H1 (cell line): ENCODE data around the gene SPOCK1. TPM values are rescaled to one million over a fixed set of nuclear protein-coding genes. Genes with fewer than 3 reads are reported as not detected.

Experiments used
- CTCF ChIA-PET: fragments of 300-600 bp; sonication (Branson Sonifier 250); formaldehyde crosslinking; loops from one replicate; lab custom pipeline; 2021; ENCODE audit not compliant: partially characterized antibody; lab: Charles Lee
- POLR2A ChIA-PET: fragments of 300-600 bp; sonication (Branson Sonifier 250); formaldehyde crosslinking; loops from one replicate; lab custom pipeline; 2021; ENCODE audit warnings: inconsistent platforms; ENCODE audit not compliant: partially characterized antibody; lab: Charles Lee
- DNase-seq, 2 experiments: peaks; one replicate each; pipeline versions ENCODE4 v3.0.0 to v3.0.0-alpha.2; 2010 to 2022; ENCODE audit warnings: low spot score in 2 of 2, low read depth in 1 of 2, mixed read lengths in 1 of 2
- FAIRE-seq: peaks from 2 replicates; lab custom pipeline; 2011; peaks lifted over from hg19 to GRCh38; lab: Jason Lieb, UNC
- H2AFZ ChIP-seq: 2 replicates; pipeline ENCODE4 v1.8.1; 2012; ENCODE audit warnings: low read length, inconsistent platforms
- H2AK5ac ChIP-seq: 2 replicates; pipeline ENCODE4 v1.6.1; 2013; ENCODE audit warnings: low read depth, low read length
- H2BK120ac ChIP-seq: replicated peaks from 2 replicates; pipeline ENCODE3; 2013; ENCODE audit warnings: low read depth, low read length, inconsistent platforms
- H2BK12ac ChIP-seq: 2 replicates; pipeline ENCODE4 v1.6.1; 2013; ENCODE audit warnings: low read depth, low read length
- H2BK15ac ChIP-seq: 2 replicates; pipeline ENCODE4 v1.6.1; 2013; ENCODE audit warnings: low read length
- H2BK20ac ChIP-seq: 2 replicates; pipeline ENCODE4 v1.6.1; 2013; ENCODE audit warnings: low read length
- H2BK5ac ChIP-seq: 2 replicates; pipeline ENCODE4 v1.6.1; 2013; ENCODE audit warnings: low read depth, low read length
- H3K14ac ChIP-seq: 2 replicates; pipeline ENCODE4 v1.6.1; 2013; ENCODE audit warnings: inconsistent platforms; ENCODE audit not compliant: insufficient read length
- H3K18ac ChIP-seq: 2 replicates; pipeline ENCODE4 v1.6.1; 2013; ENCODE audit warnings: low read length; ENCODE audit errors: extremely low read depth
- H3K23ac ChIP-seq: 2 replicates; pipeline ENCODE4 v1.6.1; 2013; ENCODE audit warnings: inconsistent platforms; ENCODE audit not compliant: insufficient read length
- H3K23me2 ChIP-seq: 2 replicates; pipeline ENCODE4 v1.6.1; 2013; ENCODE audit warnings: low read depth, low read length
- H3K27ac ChIP-seq: 2 replicates; pipeline ENCODE4 v1.6.1; 2011; ENCODE audit warnings: low read depth, low read length, inconsistent platforms
- H3K27me3 ChIP-seq, 4 experiments: replicated peaks in 1 of 4; 1 replicate in 1 of 4; 2 replicates in 3 of 4; pipeline versions ENCODE4 v1.6.1 to v1.8.1; 2011 to 2013; ENCODE audit warnings: low read length in 3 of 4, mild to moderate bottlenecking in 3 of 4, inconsistent platforms in 2 of 4, mixed read lengths in 2 of 4, moderate library complexity in 1 of 4; ENCODE audit not compliant: control insufficient read depth in 3 of 4, insufficient read depth in 3 of 4; ENCODE audit errors: extremely low read depth in 1 of 4
- H3K36me3 ChIP-seq, 4 experiments: 2 replicates each; pipeline versions ENCODE4 v1.6.1 to v1.8.1; 2011 to 2013; ENCODE audit warnings: mild to moderate bottlenecking in 4 of 4, low read length in 3 of 4, moderate library complexity in 2 of 4, control low read depth in 1 of 4, inconsistent platforms in 1 of 4; ENCODE audit not compliant: insufficient read depth in 4 of 4, control insufficient read depth in 2 of 4
- H3K4ac ChIP-seq: replicated peaks from 2 replicates; pipeline ENCODE3; 2013; ENCODE audit warnings: low read length, low read depth, mixed read lengths, inconsistent platforms; ENCODE audit not compliant: insufficient read length
- H3K4me1 ChIP-seq, 4 experiments: replicated peaks in 1 of 4; 1 replicate in 1 of 4; 2 replicates in 3 of 4; pipeline versions ENCODE4 v1.6.1 to v1.8.1; 2011 to 2013; ENCODE audit warnings: low read length in 3 of 4, inconsistent platforms in 2 of 4, mixed read lengths in 1 of 4; ENCODE audit not compliant: insufficient read depth in 4 of 4, control insufficient read depth in 3 of 4
- H3K4me2 ChIP-seq, 2 experiments: 2 replicates each; pipeline versions ENCODE4 v1.6.1 to v1.8.1; 2011 to 2013; ENCODE audit warnings: low read depth in 2 of 2, low read length in 2 of 2, control low read depth in 1 of 2, inconsistent platforms in 1 of 2, mild to moderate bottlenecking in 1 of 2; ENCODE audit not compliant: insufficient read depth in 1 of 2
- H3K4me3 ChIP-seq, 4 experiments: fragments of 200-600, 300-600 bp in 1 of 4; sonication (generic), shearing (Covaris generic), sonication (Bioruptor Twin) in 1 of 4; 2 replicates each; pipeline versions ENCODE4 v1.5.1 to v1.8.1; 2011 to 2016; ENCODE audit warnings: low read length in 4 of 4, low read depth in 3 of 4, control low read depth in 2 of 4, inconsistent platforms in 2 of 4, mild to moderate bottlenecking in 2 of 4, mixed read lengths in 1 of 4, moderate library complexity in 1 of 4; ENCODE audit not compliant: insufficient read depth in 2 of 4; ENCODE audit errors: extremely low read depth in 1 of 4
- H3K56ac ChIP-seq: replicated peaks from 2 replicates; pipeline ENCODE3; 2013; ENCODE audit warnings: low read depth, mild to moderate bottlenecking, mixed read lengths, low read length, inconsistent platforms; ENCODE audit not compliant: insufficient read length
- H3K79me1 ChIP-seq: 2 replicates; pipeline ENCODE4 v1.6.1; 2013; ENCODE audit warnings: low read depth, low read length, control low read depth
- H3K79me2 ChIP-seq, 2 experiments: 2 replicates each; pipeline versions ENCODE4 v1.6.1 to v1.8.1; 2012 to 2013; ENCODE audit warnings: low read length in 2 of 2, mild to moderate bottlenecking in 2 of 2, inconsistent platforms in 1 of 2; ENCODE audit not compliant: insufficient read depth in 2 of 2, control insufficient read depth in 1 of 2
- H3K9ac ChIP-seq, 4 experiments: replicated peaks in 1 of 4; 1 replicate in 1 of 4; 2 replicates in 3 of 4; pipeline versions ENCODE4 v1.6.1 to v1.8.1; 2011 to 2013; ENCODE audit warnings: low read depth in 3 of 4, low read length in 3 of 4, control low read depth in 2 of 4, mild to moderate bottlenecking in 2 of 4, moderate library complexity in 2 of 4, inconsistent platforms in 1 of 4; ENCODE audit errors: extremely low read depth in 1 of 4
- H3K9me3 ChIP-seq, 2 experiments: 2 replicates each; pipeline versions ENCODE4 v1.6.1 to v1.8.1; 2012 to 2013; ENCODE audit warnings: mild to moderate bottlenecking in 2 of 2, moderate library complexity in 2 of 2, control low read depth in 1 of 2, inconsistent platforms in 1 of 2, low read depth in 1 of 2, low read length in 1 of 2, mixed read lengths in 1 of 2; ENCODE audit not compliant: insufficient read depth in 2 of 2
- H4K20me1 ChIP-seq, 2 experiments: replicated peaks in 1 of 2; 2 replicates each; pipeline versions ENCODE3 to v1.8.1; 2011 to 2013; ENCODE audit warnings: inconsistent platforms in 2 of 2, low read length in 2 of 2, mild to moderate bottlenecking in 1 of 2; ENCODE audit not compliant: insufficient read depth in 2 of 2, control insufficient read depth in 1 of 2
- H4K5ac ChIP-seq: 2 replicates; pipeline ENCODE4 v1.6.1; 2013; ENCODE audit warnings: low read length, low read depth, mixed read lengths, inconsistent platforms; ENCODE audit not compliant: insufficient read length
- H4K8ac ChIP-seq: 2 replicates; pipeline ENCODE4 v1.8.0; 2013; ENCODE audit warnings: mild to moderate bottlenecking, moderate library complexity, low read length, inconsistent platforms; ENCODE audit not compliant: insufficient read depth; ENCODE audit errors: extremely low read depth
- H4K91ac ChIP-seq: replicated peaks from 2 replicates; pipeline ENCODE3; 2013; ENCODE audit warnings: low read length, mixed read lengths, inconsistent platforms; ENCODE audit not compliant: insufficient read length
- E2F6 ChIP-seq: IDR thresholded peaks from 2 replicates; pipeline ENCODE4 v1.6.1; 2012; ENCODE audit warnings: inconsistent platforms
- EP300 ChIP-seq, 2 experiments: IDR thresholded peaks; 1 replicate in 1 of 2; 2 replicates in 1 of 2; pipeline ENCODE4 v1.6.1; 2011 to 2012; ENCODE audit warnings: low read depth in 2 of 2, low read length in 2 of 2, mild to moderate bottlenecking in 2 of 2, borderline replicate concordance in 1 of 2, inconsistent platforms in 1 of 2, moderate library complexity in 1 of 2
- KDM4A ChIP-seq: IDR thresholded peaks from one replicate; pipeline ENCODE4 v1.7.1; 2012; ENCODE audit warnings: low read depth, mild to moderate bottlenecking, moderate library complexity, low read length, inconsistent platforms; ENCODE audit not compliant: severe bottlenecking
- NRF1 ChIP-seq: IDR thresholded peaks from 2 replicates; pipeline ENCODE4 v1.6.1; 2011; ENCODE audit warnings: mild to moderate bottlenecking, low read depth, low read length, improper control_type of control experiment
- PHF8 ChIP-seq: fragments of 200-600 bp; sonication (generic); conservative IDR thresholded peaks from 2 replicates; pipeline ENCODE4 v1.7.1; 2012; ENCODE audit warnings: low read depth, mild to moderate bottlenecking, inconsistent platforms, low read length, moderate library complexity
- SRF ChIP-seq: IDR thresholded peaks from 2 replicates; pipeline ENCODE4 v1.6.1; 2011; ENCODE audit warnings: mild to moderate bottlenecking, low read depth, low read length, moderate library complexity
- TAF1 ChIP-seq: IDR thresholded peaks from 2 replicates; pipeline ENCODE4 v1.6.1; 2011; ENCODE audit warnings: mild to moderate bottlenecking, low read depth, low read length
- TCF12 ChIP-seq: IDR thresholded peaks from 2 replicates; pipeline ENCODE4 v1.6.1; 2011; ENCODE audit warnings: low read depth, mild to moderate bottlenecking, low read length
- ZNF274 ChIP-seq: IDR thresholded peaks from 2 replicates; pipeline ENCODE4 v1.7.0; 2012; ENCODE audit warnings: low read length, borderline replicate concordance; ENCODE audit errors: extremely low read depth
- WGBS, 2 experiments: shearing (Covaris generic) in 1 of 2; methylation state at CpG; one replicate each; pipeline versions ENCODE4 v1.1.6 to v1.1.7; 2013 to 2015; ENCODE audit warnings: low lambda C conversion rate in 2 of 2, mixed read lengths in 2 of 2, inconsistent platforms in 1 of 2, low coverage in 1 of 2, missing lambda C conversion rate in 1 of 2; ENCODE audit not compliant: insufficient replicate concordance in 2 of 2, insufficient coverage in 1 of 2, insufficient read length in 1 of 2; ENCODE audit errors: extremely low coverage in 1 of 2, missing lambda C conversion rate in 1 of 2; 5-methylcytosine and 5-hydroxymethylcytosine counted together
- polyA plus RNA-seq, 7 experiments: library from polyadenylated mRNA; depleted of rRNA in 3 of 7; stranded (reverse) in 5 of 7; unstranded in 2 of 7; fragments of >200 nt in 5 of 7; fragments of 200-250 nt in 2 of 7; gene quantifications; 1 replicate in 5 of 7; 2 replicates in 1 of 7; 4 replicates in 1 of 7; pipeline versions ENCODE4 v1.2.1 to v1.2.3, GENCODE V29; 2011 to 2013; ENCODE audit warnings: missing spikeins in 2 of 7, mixed read lengths in 2 of 7
- total RNA-seq: library from RNA; stranded (reverse); fragmentation: NEBNext Ultra II Directional; extraction: Animal tissue kit (Norgen Biotek cat#: 25700); gene quantifications from 2 replicates; pipeline ENCODE4 v1.2.1, GENCODE V29; 2021

The SPOCK1 gene
- total and polyA plus RNA-seq, 2 of the 8 experiments (the other 6 are each of a cell fraction or from before 2014, with no cell fraction given) = 6.9 to 18.1 TPM

- H2AFZ ChIP-seq = no peak overlapping the region
- no peak overlapping the region for H3K23ac ChIP-seq
- peaks cover 0 to 3% (median 0%) of the 10 kb centered on the region in 4 experiments; a peak in 1 of 7 replicates for H3K4me1 ChIP-seq
- FAIRE-seq (no peak), DNase-seq (no peak)
- no peak overlapping the region for H2BK120ac ChIP-seq
- no peaks in the 10 kb centered on the region for H4K20me1 ChIP-seq
- H3K27me3 ChIP-seq = no peaks in the 10 kb centered on the region
- H3K9me3 ChIP-seq = no peaks in the 10 kb centered on the region
- no peaks in the 10 kb centered on the region for H3K79me1 ChIP-seq
- H3K14ac ChIP-seq = no peak overlapping the region
- H2BK5ac ChIP-seq = no peak overlapping the region
- H4K5ac ChIP-seq = no peak overlapping the region
- ChIA-PET POLR2A (no interaction called here), CTCF (interaction anchor here (1.1 to 2.6 kb wide), 13 partner anchors 9 to 145 kb away, joined by 3 to 12 read pairs (median 4); no protein-coding TSS in a partner anchor)
- TF ChIP-seq EP300 (IDR thresholded peaks at IDR 0.05; ENCODE audit: borderline replicate concordance in 1 of 2, low read depth in 2 of 2, low read length in 2 of 2) (no peak), E2F6 (no peak), ZNF274 (no peak), SRF (no peak), KDM4A (no peak), TCF12 (no peak), TAF1 (no peak), PHF8 (no peak), NRF1 (no peak)
- no peak overlapping the region for H2BK12ac ChIP-seq
- no peak overlapping the region for H4K91ac ChIP-seq
- H4K8ac ChIP-seq = no peak overlapping the region
- no peak overlapping the region for H3K9ac ChIP-seq
- no peak overlapping the region for H2BK20ac ChIP-seq
- H3K56ac ChIP-seq = no peak overlapping the region
- H2AK5ac ChIP-seq = no peak overlapping the region
- no peak overlapping the region for H3K4ac ChIP-seq
- H3K27ac ChIP-seq = no peak overlapping the region
- H3K79me2 ChIP-seq = no peaks in the 10 kb centered on the region
- H3K36me3 ChIP-seq = no peaks in the 10 kb centered on the region
- no peak overlapping the region for H3K18ac ChIP-seq
- no peak overlapping the region for H2BK15ac ChIP-seq
- H3K4me2 ChIP-seq = no peak overlapping the region
- H3K4me3 ChIP-seq = no peak overlapping the region
- H3K23me2 ChIP-seq = no peaks in the 10 kb centered on the region
- WGBS, 2 experiments = 76% methylated on average over 5 of the region's 5 CpGs; no CpG with 5 or more reads in 1 of the 2 experiments
Observed at GRCh38 chr5:137462265-137462590, 36.9 kb downstream of the SPOCK1 start.
